B cell (primary cell): ENCODE results near the gene PCSK9. TPM values are rescaled to one million over a fixed set of nuclear protein-coding genes. Genes with fewer than 3 reads are reported as not detected.

Experiments
- ATAC-seq: fragments of 200-7000 bp; cut with Tn5 transposase; one replicate; pipeline ENCODE4 v1.10.0; 2021; ENCODE audit warnings: low read depth, mild to moderate bottlenecking, moderate number of reproducible peaks, moderate library complexity
- CTCF ChIA-PET: fragments of 350-600 bp; sonication (Branson Sonifier 250); formaldehyde crosslinking; loops from one replicate; lab custom pipeline; 2021; ENCODE audit warnings: antibody characterized with exemption, inconsistent platforms; lab: Charles Lee
- POLR2A ChIA-PET: fragments of 350-600 bp; sonication (Branson Sonifier 250); formaldehyde crosslinking; loops from one replicate; lab custom pipeline; 2021; ENCODE audit warnings: antibody characterized with exemption; lab: Charles Lee
- DNase-seq: peaks from one replicate; pipeline ENCODE4 v3.0.0; 2013
- H2AFZ ChIP-seq: 2 replicates; pipeline ENCODE4 v1.6.1; 2012; ENCODE audit warnings: mild to moderate bottlenecking, low read depth, low read length; ENCODE audit not compliant: insufficient read depth, poor library complexity, severe bottlenecking
- H3K27ac ChIP-seq, 2 donors: 1 replicate in 1 of 2; 2 replicates in 1 of 2; pipeline ENCODE4 v1.5.1; 2012 to 2013; ENCODE audit warnings: low read length in 2 of 2, mild to moderate bottlenecking in 2 of 2, moderate library complexity in 1 of 2
- H3K27me3 ChIP-seq, 4 experiments: fragments of 200-600 bp in 1 of 4; sonication (generic) in 1 of 4; replicated peaks in 1 of 4; 1 replicate in 2 of 4; 2 replicates in 2 of 4; pipeline versions ENCODE4 v1.6.1 to v1.7.0; 2013 to 2016; ENCODE audit warnings: low read length in 3 of 4, mild to moderate bottlenecking in 2 of 4, mixed read lengths in 1 of 4, moderate library complexity in 1 of 4; ENCODE audit not compliant: insufficient read depth in 4 of 4, control insufficient read depth in 3 of 4; ENCODE audit errors: control extremely low read depth in 1 of 4
- H3K36me3 ChIP-seq, 2 experiments: replicated peaks in 1 of 2; 1 replicate in 1 of 2; 2 replicates in 1 of 2; pipeline versions ENCODE4 v1.6.1 to v1.7.1; 2013; ENCODE audit warnings: low read length in 1 of 2; ENCODE audit not compliant: insufficient read depth in 2 of 2, control insufficient read depth in 1 of 2; ENCODE audit errors: control extremely low read depth in 1 of 2, extremely low read depth in 1 of 2
- H3K4me1 ChIP-seq, 2 donors: fragments of 200-600 bp in 1 of 2; sonication (generic) in 1 of 2; 1 replicate in 1 of 2; 2 replicates in 1 of 2; pipeline versions ENCODE4 v1.5.1 to v1.6.1; 2013 to 2017; ENCODE audit warnings: low read length in 2 of 2; ENCODE audit not compliant: control insufficient read depth in 2 of 2, insufficient read depth in 2 of 2
- H3K4me2 ChIP-seq: replicated peaks from 2 replicates; pipeline ENCODE3; 2012; ENCODE audit warnings: mild to moderate bottlenecking, low read depth, low read length; ENCODE audit not compliant: poor library complexity, severe bottlenecking
- H3K4me3 ChIP-seq, 5 experiments: fragments of 200-600 bp in 1 of 5; sonication (generic) in 1 of 5; 1 replicate in 3 of 5; 2 replicates in 2 of 5; pipeline versions ENCODE4 v1.5.1 to v1.7.0; 2011 to 2016; ENCODE audit warnings: low read length in 4 of 5, mild to moderate bottlenecking in 4 of 5, low read depth in 2 of 5, control low read depth in 1 of 5, moderate library complexity in 1 of 5; ENCODE audit not compliant: insufficient read depth in 1 of 5; ENCODE audit errors: control extremely low read depth in 1 of 5, extremely low read depth in 1 of 5
- H3K79me2 ChIP-seq: fragments of 200-600 bp; sonication (generic); one replicate; pipeline ENCODE4 v1.6.0; 2016; ENCODE audit warnings: low read length; ENCODE audit not compliant: control insufficient read depth, insufficient read depth
- H3K9ac ChIP-seq: fragments of 200-600 bp; sonication (generic); 2 replicates; pipeline ENCODE4 v1.6.1; 2017; ENCODE audit warnings: mild to moderate bottlenecking, low read length, moderate library complexity
- H3K9me3 ChIP-seq, 3 donors: one replicate each; pipeline versions ENCODE4 v1.6.1 to v1.7.1; 2013; ENCODE audit warnings: low read length in 2 of 3; ENCODE audit not compliant: control insufficient read depth in 2 of 3, insufficient read depth in 1 of 3; ENCODE audit errors: control extremely low read depth in 1 of 3
- H4K20me1 ChIP-seq: 2 replicates; pipeline ENCODE4 v1.6.0; 2012; ENCODE audit warnings: mild to moderate bottlenecking, low read length; ENCODE audit not compliant: insufficient read depth, control insufficient read depth, poor library complexity, severe bottlenecking
- H3K27ac Mint-ChIP-seq: one replicate; pipeline ENCODE4 v1.8.0; 2021; ENCODE audit warnings: mixed read lengths
- H3K27me3 Mint-ChIP-seq: one replicate; pipeline ENCODE4 v1.8.0; 2021; ENCODE audit warnings: mixed read lengths
- H3K4me1 Mint-ChIP-seq: one replicate; pipeline ENCODE4 v1.8.0; 2021; ENCODE audit warnings: mixed read lengths
- H3K4me3 Mint-ChIP-seq: one replicate; pipeline ENCODE4 v1.8.0; 2021; ENCODE audit warnings: mixed read lengths
- H3K9me3 Mint-ChIP-seq: one replicate; pipeline ENCODE4 v1.8.0; 2022; ENCODE audit warnings: mixed read lengths; ENCODE audit not compliant: insufficient read depth
- CTCF ChIP-seq: fragments of 200-600 bp; IDR thresholded peaks from one replicate; pipeline ENCODE4 v1.8.0; 2022; ENCODE audit warnings: antibody characterized with exemption, mild to moderate bottlenecking
- EZH2 ChIP-seq: IDR thresholded peaks from 2 replicates; pipeline ENCODE4 v1.6.1; 2012; ENCODE audit warnings: borderline replicate concordance, low read depth, mild to moderate bottlenecking, moderate library complexity, low read length; ENCODE audit not compliant: insufficient read depth, poor library complexity, severe bottlenecking
- WGBS: methylation state at CpG from one replicate; pipeline ENCODE4 v1.1.5; 2013; ENCODE audit warnings: missing lambda C conversion rate; ENCODE audit not compliant: insufficient coverage; 5-methylcytosine and 5-hydroxymethylcytosine counted together
- intact Hi-C: fragments of 100-400 bp; cut with micrococcal nuclease; formaldehyde crosslinking; loops from one replicate; pipeline ENCODE4 v1.10.0; 2022
- polyA plus RNA-seq: library from polyadenylated mRNA; depleted of rRNA; stranded (reverse); fragments of >200 nt; gene quantifications from 2 replicates; pipeline ENCODE4 v1.2.3, GENCODE V29; 2012
- total RNA-seq, 2 donors: library from RNA; stranded (reverse); fragments of 120-200 nt in 1 of 2; gene quantifications; 1 replicate in 1 of 2; 2 replicates in 1 of 2; pipeline versions ENCODE4 v1.2.3 to v1.2.4, GENCODE V29; 2013 to 2022

Gene PCSK9
- total and polyA plus RNA-seq, 2 donors (not counting 1 experiment from before 2014, with no cell fraction given): not detected

GRCh38 chr1:55074455-55074854 is 35.1 kb downstream of the PCSK9 start:
- H3K4me3 Mint-ChIP-seq: no peak overlapping the region
- Histone ChIP-seq H3K9me3 (no peaks in the 10 kb centered on the region), H3K36me3 (peaks cover 12 to 91% of the 10 kb centered on the region in 2 experiments), H2AFZ (no peak overlapping the region), H3K27ac (no peak overlapping the region), H3K4me1 (no peaks in the 10 kb centered on the region), H3K9ac (no peak overlapping the region), H3K4me2 (no peak overlapping the region), H3K27me3 (no peaks in the 10 kb centered on the region), H3K4me3 (no peak overlapping the region), H4K20me1 (no peaks in the 10 kb centered on the region), H3K79me2 (no peaks in the 10 kb centered on the region)
- intact Hi-C loops: no loop called here
- H3K27ac Mint-ChIP-seq: no peak overlapping the region
- POLR2A ChIA-PET: no interaction called here
- CTCF ChIA-PET: interaction anchor here (0.6 kb wide), 1 partner anchor 65 kb away, joined by 3 read pairs; no protein-coding TSS in a partner anchor
- H3K27me3 Mint-ChIP-seq: no peaks in the 10 kb centered on the region
- H3K9me3 Mint-ChIP-seq: no peaks in the 10 kb centered on the region
- no CpG with 5 or more reads among the region's 2 CpGs for WGBS
- TF ChIP-seq CTCF (no peak), EZH2 (no peak)
- ATAC-seq: no peak
- no peak for DNase-seq
- no peaks in the 10 kb centered on the region for H3K4me1 Mint-ChIP-seq

GRCh38 chr1:55076356-55076755 is 37.0 kb downstream of the PCSK9 start:
- Mint-ChIP-seq H3K27me3 (no peaks in the 10 kb centered on the region), H3K27ac (peak overlapping the region; percentile 12), H3K4me3 (no peak overlapping the region), H3K9me3 (no peaks in the 10 kb centered on the region), H3K4me1 (no peaks in the 10 kb centered on the region)
- DNase-seq (no peak), ATAC-seq (no peak)
- Histone ChIP-seq H3K9me3 (no peaks in the 10 kb centered on the region), H3K4me2 (no peak overlapping the region), H3K4me3 (no peak overlapping the region), H3K79me2 (no peaks in the 10 kb centered on the region), H3K9ac (no peak overlapping the region), H2AFZ (no peak overlapping the region), H3K27ac (no peak overlapping the region), H3K4me1 (no peaks in the 10 kb centered on the region), H3K27me3 (no peaks in the 10 kb centered on the region), H3K36me3 (peaks cover 10 to 92% of the 10 kb centered on the region in 2 experiments), H4K20me1 (no peaks in the 10 kb centered on the region)
- POLR2A ChIA-PET: no interaction called here
- CTCF ChIA-PET: interaction anchor here (1.3 kb wide), 1 partner anchor 11 kb away, joined by 3 read pairs; no protein-coding TSS in a partner anchor
- WGBS: 100% methylated on average over 1 of the region's 1 CpG
- intact Hi-C loops: no loop called here
- TF ChIP-seq CTCF (no peak), EZH2 (no peak)
